ENCODE results near the gene PRKAG2.
"Not testable (repeated sequence)": the region's sequence is repeated elsewhere in the genome, so short reads cannot be mapped to it uniquely, and the experiment has no call there.

Gene PRKAG2

GRCh38 chr7:151586531-151587260 lies 290.2 kb downstream of the PRKAG2 start:
- no peak overlapping the region for H3K4me3 ChIP-seq (ENCODE audit: low read depth, low read length)
- no peak for TF ChIP-seq MYC (IDR thresholded peaks at IDR 0.05; ENCODE audit: low read depth, low read length)
- TF ChIP-seq CTCF (IDR thresholded peaks at IDR 0.05; ENCODE audit: low read depth, low read length): no peak
- TF ChIP-seq MAX (IDR thresholded peaks at IDR 0.05; ENCODE audit: low read depth, low read length): no peak
- no peak for TF ChIP-seq POLR2A (IDR thresholded peaks at IDR 0.05; ENCODE audit: extremely low read depth, insufficient read length)
- DNase-seq (ENCODE audit: low read depth): no peak

GRCh38 chr7:151585744-151586393 lies 291.0 kb downstream of the PRKAG2 start:
- no peak for TF ChIP-seq MAX (IDR thresholded peaks at IDR 0.05; ENCODE audit: low read depth, low read length)
- TF ChIP-seq MYC (IDR thresholded peaks at IDR 0.05; ENCODE audit: low read depth, low read length): no peak
- no peak for TF ChIP-seq CTCF (IDR thresholded peaks at IDR 0.05; ENCODE audit: low read depth, low read length)
- TF ChIP-seq POLR2A (IDR thresholded peaks at IDR 0.05; ENCODE audit: extremely low read depth, insufficient read length): no peak
- H3K4me3 ChIP-seq (ENCODE audit: low read depth, low read length): no peak overlapping the region
- DNase-seq (ENCODE audit: low read depth): no peak

- TF ChIP-seq CTCF (IDR thresholded peaks at IDR 0.05; ENCODE audit: low read depth, low read length): no peak
- TF ChIP-seq POLR2A (IDR thresholded peaks at IDR 0.05; ENCODE audit: extremely low read depth, insufficient read length): no peak
- no peak for TF ChIP-seq MAX (IDR thresholded peaks at IDR 0.05; ENCODE audit: low read depth, low read length)
- no peak for TF ChIP-seq MYC (IDR thresholded peaks at IDR 0.05; ENCODE audit: low read depth, low read length)
- no peak for DNase-seq (ENCODE audit: low read depth)
- no peak overlapping the region for H3K4me3 ChIP-seq (ENCODE audit: low read depth, low read length)
Observed at GRCh38 chr7:151581741-151582140, 295.2 kb downstream of the PRKAG2 start.

GRCh38 chr7:151579644-151580043 lies 297.3 kb downstream of the PRKAG2 start:
- peak; percentile 24 for DNase-seq (ENCODE audit: low read depth)
- TF ChIP-seq MAX (IDR thresholded peaks at IDR 0.05; ENCODE audit: low read depth, low read length): no peak
- no peak for TF ChIP-seq POLR2A (IDR thresholded peaks at IDR 0.05; ENCODE audit: extremely low read depth, insufficient read length)
- TF ChIP-seq MYC (IDR thresholded peaks at IDR 0.05; ENCODE audit: low read depth, low read length): no peak
- no peak overlapping the region for H3K4me3 ChIP-seq (ENCODE audit: low read depth, low read length)

GRCh38 chr7:151575410-151575809 lies 301.5 kb downstream of the PRKAG2 start:
- no peak overlapping the region for H3K4me3 ChIP-seq (ENCODE audit: low read depth, low read length)
- TF ChIP-seq CTCF (IDR thresholded peaks at IDR 0.05; ENCODE audit: low read depth, low read length) (no peak), MAX (IDR thresholded peaks at IDR 0.05; ENCODE audit: low read depth, low read length) (no peak), POLR2A (IDR thresholded peaks at IDR 0.05; ENCODE audit: extremely low read depth, insufficient read length) (no peak), MYC (IDR thresholded peaks at IDR 0.05; ENCODE audit: low read depth, low read length) (no peak)
- DNase-seq (ENCODE audit: low read depth): no peak

GRCh38 chr7:151573046-151573445 lies 303.9 kb downstream of the PRKAG2 start:
- not testable (repeated sequence) for H3K4me3 ChIP-seq (ENCODE audit: low read depth, low read length); DNase-seq (ENCODE audit: low read depth)

Measured in NB4 (cell line).